GM18867 (cell line): ENCODE data around the gene PCDHA6.
"Not testable (repeated sequence)": the region's sequence is repeated elsewhere in the genome, so short reads cannot be mapped to it uniquely, and the experiment has no call there.

ENCODE experiments used
- ATAC-seq: cut with Tn5 transposase; IDR thresholded peaks from one replicate; pipeline ENCODE4 v1.9.1; 2021; ENCODE audit warnings: mild to moderate bottlenecking, moderate library complexity; ENCODE audit not compliant: unreplicated experiment

The PCDHA6 gene

DNA sequence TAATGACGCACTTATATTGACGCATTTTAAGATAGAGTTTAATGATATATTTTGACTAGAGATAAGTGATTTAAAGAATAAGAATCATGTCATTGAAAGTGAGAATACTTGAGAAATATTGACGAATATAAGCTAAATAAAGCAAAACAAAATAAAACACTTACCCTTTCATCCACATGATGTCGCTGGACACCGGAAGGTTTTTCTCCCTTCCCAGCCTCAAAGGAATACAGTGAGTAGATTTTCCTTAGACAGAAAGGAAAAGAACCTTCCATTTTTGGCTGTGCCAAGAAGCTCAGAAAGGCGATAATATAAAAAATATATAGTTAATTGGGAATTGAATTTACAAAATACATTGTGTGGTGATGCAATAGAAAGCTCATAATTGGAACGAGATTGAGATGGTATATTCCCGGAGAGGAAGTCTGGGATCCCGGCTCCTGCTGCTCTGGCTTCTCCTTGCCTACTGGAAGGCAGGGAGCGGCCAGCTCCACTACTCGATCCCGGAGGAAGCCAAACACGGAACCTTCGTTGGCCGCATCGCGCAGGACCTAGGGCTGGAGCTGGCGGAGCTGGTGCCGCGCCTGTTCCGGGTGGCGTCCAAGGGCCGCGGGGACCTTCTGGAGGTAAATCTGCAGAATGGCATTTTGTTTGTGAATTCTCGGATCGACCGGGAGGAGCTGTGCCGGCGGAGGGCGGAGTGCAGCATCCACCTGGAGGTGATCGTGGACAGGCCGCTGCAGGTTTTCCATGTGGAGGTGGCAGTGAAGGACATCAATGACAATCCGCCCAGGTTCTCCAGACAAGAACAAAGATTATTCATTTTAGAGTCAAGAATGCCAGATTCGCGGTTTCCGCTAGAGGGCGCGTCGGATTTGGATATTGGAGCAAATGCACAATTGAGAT lies 6.1 kb upstream of the PCDHA6 start, which contains the start of gene PCDHA5:
Gene PCDHA5 (plus strand): TSS at position 239 of the 906 bp plus-strand sequence.
- no peak for ATAC-seq

DNA sequence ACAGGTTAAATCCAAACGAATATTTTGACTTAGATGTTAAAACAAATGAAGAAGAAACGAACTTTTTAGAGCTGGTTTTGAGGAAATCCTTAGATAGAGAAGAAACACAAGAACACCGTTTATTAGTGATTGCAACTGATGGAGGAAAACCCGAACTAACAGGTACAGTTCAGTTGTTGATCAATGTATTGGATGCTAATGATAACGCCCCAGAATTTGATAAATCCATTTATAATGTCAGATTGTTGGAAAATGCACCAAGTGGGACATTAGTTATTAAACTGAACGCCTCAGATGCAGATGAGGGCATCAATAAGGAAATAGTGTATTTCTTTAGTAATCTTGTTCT lies 5.5 kb upstream of the PCDHA6 start:
- ATAC-seq = no peak

DNA sequence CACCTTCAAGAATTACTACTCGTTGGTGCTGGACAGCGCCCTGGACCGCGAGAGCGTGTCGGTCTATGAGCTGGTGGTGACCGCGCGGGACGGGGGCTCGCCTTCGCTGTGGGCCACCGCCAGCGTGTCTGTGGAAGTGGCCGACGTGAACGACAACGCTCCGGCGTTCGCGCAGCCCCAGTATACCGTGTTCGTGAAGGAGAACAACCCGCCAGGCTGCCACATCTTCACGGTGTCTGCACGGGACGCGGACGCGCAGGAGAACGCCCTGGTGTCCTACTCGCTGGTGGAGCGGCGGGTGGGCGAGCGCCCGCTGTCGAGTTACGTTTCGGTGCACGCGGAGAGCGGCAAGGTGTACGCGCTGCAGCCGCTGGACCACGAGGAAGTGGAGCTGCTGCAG lies 4.8 kb upstream of the PCDHA6 start:
- ATAC-seq = not testable (repeated sequence)

DNA sequence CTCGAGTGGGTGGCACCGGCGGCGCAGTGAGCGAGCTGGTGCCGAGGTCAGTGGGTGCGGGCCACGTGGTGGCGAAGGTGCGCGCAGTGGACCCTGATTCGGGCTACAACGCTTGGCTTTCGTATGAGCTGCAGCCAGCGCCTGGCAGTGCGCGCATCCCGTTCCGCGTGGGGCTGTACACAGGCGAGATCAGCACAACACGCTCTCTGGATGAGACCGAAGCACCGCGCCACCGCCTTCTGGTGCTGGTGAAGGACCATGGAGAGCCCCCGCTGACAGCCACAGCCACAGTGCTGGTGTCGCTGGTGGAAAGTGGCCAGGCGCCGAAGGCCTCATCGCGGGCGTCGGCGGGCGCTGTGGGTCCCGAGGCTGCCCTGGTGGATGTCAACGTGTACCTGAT lies 4.3 kb upstream of the PCDHA6 start:
- ATAC-seq = no peak

DNA sequence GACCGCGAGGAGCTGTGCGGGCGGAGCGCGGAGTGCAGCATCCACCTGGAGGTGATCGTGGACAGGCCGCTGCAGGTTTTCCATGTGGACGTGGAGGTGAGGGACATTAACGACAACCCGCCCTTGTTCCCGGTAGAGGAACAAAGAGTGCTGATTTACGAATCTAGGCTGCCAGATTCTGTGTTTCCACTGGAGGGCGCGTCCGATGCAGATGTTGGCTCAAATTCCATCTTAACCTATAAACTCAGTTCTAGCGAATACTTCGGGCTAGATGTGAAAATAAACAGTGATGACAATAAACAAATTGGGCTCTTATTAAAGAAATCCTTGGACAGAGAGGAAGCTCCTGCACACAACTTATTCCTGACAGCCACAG lies 590 bp downstream of the PCDHA6 start:
- ATAC-seq = no peak

DNA sequence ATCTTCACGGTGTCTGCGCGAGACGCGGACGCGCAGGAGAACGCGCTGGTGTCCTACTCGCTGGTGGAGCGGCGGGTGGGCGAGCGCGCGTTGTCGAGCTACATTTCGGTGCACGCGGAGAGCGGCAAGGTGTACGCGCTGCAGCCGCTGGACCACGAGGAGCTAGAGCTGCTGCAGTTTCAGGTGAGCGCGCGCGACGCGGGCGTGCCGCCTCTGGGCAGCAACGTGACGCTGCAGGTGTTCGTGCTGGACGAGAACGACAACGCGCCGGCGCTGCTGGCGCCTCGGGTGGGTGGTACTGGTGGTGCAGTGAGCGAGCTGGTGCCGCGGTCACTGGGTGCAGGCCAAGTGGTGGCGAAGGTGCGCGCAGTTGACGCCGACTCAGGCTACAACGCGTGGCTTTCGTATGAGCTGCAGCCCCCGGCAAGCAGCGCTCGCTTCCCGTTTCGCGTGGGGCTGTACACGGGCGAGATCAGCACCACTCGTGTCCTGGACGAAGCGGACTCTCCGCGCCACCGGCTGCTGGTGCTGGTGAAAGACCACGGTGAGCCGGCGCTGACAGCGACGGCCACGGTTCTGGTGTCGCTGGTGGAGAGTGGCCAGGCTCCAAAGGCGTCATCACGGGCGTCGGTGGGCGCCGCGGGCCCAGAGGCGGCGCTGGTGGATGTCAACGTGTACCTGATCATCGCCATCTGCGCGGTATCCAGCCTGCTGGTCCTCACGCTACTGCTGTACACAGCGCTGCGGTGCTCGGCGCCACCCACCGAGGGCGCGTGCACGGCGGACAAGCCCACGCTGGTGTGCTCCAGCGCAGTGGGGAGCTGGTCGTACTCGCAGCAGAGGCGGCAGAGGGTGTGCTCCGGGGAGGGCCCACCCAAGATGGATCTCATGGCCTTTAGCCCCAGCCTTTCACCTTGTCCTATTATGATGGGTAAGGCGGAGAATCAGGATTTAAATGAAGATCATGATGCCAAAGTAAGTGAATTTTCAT lies 2.0 kb downstream of the PCDHA6 start:
- ATAC-seq = not testable (repeated sequence)

DNA sequence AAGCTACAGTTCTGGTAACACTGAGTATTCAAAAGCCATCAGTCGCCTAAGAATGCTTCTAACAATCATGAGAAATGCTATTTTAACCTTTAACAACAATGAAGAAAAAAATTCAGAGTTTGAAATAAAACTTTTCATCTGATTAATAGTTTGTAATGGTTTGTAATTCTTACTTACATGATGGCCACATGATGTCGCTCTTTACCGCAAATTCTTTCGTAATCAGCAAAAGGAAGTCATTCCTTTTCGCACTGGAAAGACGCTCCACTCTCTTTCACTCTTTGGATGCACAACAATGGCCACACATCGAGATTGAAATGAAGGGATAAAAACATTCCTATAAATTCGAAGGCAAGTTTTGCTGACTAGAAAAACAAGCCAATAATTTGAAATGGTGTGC lies 6.2 kb downstream of the PCDHA6 start, which contains the start of gene PCDHA7:
Gene PCDHA7 (plus strand): TSS at position 277 of the 400 bp plus-strand sequence. CDS start 115 bp downstream, at position 392.
- ATAC-seq = no peak

DNA sequence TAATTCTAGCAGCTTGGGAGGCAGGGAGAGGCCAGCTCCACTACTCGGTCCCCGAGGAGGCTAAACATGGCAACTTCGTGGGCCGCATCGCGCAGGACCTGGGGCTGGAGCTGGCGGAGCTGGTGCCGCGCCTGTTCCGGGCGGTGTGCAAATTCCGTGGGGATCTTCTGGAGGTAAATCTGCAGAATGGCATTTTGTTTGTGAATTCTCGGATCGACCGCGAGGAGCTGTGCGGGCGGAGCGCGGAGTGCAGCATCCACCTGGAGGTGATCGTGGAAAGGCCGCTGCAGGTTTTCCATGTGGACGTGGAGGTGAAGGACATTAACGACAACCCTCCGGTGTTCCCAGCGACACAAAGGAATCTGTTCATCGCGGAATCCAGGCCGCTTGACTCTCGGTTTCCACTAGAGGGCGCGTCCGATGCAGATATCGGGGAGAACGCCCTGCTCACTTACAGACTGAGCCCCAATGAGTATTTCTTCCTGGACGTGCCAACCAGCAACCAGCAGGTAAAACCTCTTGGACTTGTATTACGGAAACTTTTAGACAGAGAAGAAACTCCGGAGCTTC lies 6.8 kb downstream of the PCDHA6 start:
- ATAC-seq = not testable (repeated sequence)

DNA sequence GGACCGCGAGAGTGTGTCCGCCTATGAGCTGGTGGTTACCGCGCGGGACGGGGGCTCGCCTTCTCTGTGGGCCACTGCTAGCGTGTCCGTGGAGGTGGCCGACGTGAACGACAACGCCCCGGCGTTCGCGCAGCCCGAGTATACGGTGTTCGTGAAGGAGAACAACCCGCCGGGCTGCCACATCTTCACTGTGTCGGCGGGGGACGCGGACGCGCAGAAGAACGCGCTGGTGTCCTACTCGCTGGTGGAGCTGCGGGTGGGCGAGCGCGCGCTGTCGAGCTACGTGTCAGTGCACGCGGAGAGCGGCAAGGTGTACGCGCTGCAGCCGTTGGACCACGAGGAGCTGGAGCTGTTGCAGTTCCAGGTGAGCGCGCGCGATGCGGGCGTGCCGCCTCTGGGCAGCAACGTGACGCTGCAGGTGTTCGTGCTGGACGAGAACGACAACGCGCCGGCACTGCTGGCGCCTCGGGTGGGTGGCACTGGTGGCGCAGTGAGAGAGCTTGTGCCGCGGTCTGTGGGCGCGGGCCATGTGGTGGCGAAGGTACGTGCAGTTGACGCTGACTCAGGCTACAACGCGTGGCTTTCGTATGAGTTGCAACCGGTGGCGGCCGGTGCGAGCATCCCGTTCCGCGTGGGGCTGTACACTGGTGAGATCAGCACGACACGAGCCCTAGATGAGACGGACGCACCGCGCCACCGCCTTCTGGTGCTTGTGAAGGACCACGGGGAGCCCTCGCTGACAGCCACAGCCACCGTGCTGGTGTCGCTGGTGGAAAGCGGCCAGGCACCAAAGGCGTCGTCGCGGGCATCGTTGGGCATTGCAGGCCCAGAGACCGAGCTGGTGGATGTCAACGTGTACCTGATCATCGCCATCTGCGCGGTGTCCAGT lies 8.1 kb downstream of the PCDHA6 start:
- no peak for ATAC-seq

DNA sequence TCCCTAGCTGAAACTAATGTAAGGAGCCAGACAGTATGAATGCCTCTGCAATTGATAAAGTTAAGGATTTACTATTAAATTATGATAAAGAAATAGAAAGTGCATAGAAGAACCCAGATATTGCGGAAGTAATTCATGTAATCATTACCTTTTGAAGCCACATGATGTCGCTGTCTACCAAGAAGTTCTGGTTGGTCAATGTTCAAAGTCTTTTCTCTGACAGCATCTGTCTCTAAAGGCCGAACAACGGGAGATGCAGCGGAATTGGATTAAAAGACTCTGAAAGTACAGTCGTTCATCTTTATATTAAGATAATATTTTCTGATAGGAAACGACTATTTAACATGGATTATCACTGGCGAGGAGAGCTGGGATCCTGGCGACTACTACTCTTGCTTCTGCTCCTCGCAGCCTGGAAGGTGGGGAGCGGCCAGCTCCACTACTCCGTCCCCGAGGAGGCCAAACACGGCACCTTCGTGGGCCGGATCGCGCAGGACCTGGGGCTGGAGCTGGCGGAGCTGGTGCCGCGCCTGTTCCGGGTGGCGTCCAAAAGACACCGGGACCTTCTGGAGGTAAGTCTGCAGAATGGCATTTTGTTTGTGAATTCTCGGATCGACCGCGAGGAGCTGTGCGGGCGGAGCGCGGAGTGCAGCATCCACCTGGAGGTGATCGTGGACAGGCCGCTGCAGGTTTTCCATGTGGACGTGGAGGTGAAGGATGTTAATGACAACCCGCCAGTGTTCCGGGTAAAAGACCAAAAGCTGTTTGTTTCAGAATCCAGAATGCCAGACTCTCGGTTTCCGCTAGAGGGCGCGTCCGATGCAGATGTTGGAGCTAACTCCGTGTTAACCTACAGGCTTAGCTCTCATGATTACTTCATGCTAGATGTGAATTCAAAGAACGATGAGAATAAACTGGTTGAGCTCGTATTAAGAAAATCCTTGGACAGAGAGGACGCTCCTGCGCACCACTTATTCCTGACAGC lies 13.5 kb downstream of the PCDHA6 start, which contains the start of gene PCDHA8:
Gene PCDHA8 (plus strand): TSS at position 210 of the 985 bp plus-strand sequence. CDS start 135 bp downstream, at position 345.
- ATAC-seq = no peak

DNA sequence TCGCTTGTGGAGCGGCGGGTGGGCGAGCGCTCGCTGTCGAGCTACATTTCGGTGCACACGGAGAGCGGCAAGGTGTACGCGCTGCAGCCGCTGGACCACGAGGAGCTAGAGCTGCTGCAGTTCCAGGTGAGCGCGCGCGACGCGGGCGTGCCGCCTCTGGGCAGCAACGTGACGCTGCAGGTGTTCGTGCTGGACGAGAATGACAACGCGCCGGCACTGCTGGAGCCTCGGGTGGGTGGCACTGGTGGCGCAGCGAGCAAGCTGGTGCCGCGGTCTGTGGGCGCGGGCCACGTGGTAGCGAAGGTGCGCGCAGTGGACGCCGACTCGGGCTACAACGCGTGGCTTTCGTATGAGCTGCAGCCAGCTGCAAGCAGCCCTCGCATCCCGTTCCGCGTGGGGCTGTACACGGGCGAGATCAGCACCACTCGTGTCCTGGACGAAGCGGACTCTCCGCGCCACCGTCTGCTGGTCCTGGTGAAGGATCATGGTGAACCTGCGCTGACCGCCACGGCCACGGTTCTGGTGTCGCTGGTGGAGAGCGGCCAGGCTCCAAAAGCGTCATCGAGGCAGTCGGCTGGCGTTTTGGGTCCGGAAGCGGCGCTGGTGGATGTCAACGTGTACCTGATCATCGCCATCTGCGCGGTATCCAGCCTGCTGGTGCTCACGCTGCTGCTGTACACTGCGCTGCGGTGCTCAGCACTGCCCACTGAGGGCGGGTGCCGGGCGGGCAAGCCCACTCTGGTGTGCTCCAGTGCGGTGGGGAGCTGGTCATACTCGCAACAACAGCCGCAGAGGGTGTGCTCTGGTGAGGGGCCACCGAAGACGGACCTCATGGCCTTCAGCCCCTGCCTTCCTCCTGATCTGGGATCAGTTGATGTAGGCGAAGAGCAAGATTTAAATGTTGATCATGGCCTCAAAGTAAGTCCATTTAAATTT lies 15.3 kb downstream of the PCDHA6 start:
- no peak for ATAC-seq

DNA sequence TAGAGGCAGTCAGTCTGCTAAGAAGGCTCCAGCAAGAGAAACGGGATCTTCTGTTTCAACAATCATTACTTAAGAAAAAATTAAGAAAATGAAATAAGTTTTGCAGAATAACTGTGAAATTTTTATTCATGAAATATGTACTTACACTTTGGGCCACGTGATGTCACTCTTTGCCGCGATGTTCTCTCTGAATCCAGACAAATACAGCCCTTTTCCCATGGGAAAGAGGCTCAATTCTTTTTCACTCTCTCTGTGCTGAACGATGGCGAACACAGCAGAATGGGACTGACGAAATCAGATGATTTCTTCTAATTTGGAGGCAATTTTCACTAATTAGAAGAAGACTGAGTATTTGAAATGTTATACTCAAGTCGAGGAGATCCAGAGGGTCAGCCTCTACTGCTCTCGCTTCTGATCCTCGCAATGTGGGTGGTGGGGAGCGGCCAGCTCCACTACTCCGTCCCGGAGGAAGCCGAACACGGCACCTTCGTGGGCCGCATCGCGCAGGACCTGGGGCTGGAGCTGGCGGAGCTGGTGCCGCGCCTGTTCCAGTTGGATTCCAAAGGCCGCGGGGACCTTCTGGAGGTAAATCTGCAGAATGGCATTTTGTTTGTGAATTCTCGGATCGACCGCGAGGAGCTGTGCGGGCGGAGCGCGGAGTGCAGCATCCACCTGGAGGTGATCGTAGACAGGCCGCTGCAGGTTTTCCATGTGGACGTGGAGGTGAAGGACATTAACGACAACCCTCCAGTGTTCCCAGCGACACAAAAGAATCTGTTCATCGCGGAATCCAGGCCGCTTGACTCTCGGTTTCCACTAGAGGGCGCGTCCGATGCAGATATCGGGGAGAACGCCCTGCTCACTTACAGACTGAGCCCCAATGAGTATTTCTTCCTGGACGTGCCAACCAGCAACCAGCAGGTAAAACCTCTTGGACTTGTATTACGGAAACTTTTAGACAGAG lies 20.7 kb downstream of the PCDHA6 start, which contains the start of gene PCDHA9:
Gene PCDHA9 (plus strand): TSS at position 244 of the 964 bp plus-strand sequence. CDS start 114 bp downstream, at position 358.
- not testable (repeated sequence) for ATAC-seq

DNA sequence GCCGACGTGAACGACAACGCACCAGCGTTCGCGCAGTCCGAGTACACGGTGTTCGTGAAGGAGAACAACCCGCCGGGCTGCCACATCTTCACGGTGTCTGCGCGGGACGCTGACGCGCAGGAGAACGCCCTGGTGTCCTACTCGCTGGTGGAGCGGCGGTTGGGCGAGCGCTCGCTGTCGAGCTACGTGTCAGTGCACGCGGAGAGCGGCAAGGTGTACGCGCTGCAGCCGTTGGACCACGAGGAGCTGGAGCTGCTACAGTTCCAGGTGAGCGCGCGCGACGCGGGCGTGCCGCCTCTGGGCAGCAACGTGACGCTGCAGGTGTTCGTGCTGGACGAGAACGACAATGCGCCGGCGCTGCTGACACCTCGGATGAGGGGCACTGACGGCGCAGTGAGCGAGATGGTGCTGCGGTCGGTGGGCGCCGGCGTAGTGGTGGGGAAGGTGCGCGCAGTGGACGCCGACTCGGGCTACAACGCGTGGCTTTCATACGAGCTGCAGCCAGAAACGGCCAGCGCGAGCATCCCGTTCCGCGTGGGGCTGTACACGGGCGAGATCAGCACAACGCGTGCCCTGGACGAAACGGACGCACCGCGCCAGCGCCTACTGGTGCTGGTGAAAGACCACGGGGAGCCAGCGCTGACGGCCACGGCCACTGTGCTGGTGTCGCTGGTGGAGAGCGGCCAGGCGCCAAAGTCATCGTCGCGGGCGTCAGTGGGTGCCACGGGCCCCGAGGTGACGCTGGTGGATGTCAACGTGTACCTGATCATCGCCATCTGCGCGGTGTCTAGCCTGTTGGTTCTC lies 22.3 kb downstream of the PCDHA6 start:
- not testable (repeated sequence) for ATAC-seq

DNA sequence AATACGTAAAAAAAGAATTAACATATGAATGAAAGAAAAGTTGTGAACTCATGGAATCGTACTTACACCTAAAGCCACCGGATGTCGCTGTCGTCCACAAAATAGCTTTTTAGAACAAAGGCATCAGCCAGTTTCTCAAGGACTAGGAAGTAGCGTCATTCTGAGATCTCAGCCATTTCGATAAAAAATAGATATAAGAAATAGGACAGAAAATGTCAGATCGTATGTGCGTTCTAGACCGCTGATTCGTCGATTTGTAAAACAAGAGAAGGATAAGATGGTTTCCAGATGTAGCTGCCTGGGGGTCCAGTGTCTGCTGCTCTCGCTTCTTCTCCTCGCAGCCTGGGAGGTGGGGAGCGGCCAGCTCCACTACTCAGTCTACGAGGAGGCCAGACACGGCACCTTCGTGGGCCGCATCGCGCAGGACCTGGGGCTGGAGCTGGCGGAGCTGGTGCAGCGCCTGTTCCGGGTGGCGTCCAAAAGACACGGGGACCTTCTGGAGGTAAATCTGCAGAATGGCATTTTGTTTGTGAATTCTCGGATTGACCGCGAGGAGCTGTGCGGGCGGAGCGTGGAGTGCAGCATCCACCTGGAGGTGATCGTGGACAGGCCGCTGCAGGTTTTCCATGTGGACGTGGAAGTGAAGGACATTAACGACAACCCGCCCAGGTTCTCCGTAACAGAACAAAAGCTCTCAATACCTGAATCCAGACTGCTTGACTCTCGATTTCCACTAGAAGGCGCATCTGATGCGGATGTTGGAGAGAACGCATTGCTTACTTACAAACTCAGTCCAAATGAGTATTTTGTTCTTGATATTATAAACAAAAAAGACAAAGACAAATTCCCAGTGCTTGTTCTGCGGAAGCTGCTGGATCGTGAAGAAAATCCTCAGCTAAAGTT lies 28.3 kb downstream of the PCDHA6 start, which contains the start of gene PCDHA10:
Gene PCDHA10 (plus strand): TSS at position 126 of the 903 bp plus-strand sequence. CDS start 152 bp downstream, at position 278.
- no peak for ATAC-seq
